Measurements from ENCODE around the gene SAA2.
"Not testable (repeated sequence)": the region's sequence is repeated elsewhere in the genome, so short reads cannot be mapped to it uniquely, and the experiment has no call there.

Gene SAA2

DNA sequence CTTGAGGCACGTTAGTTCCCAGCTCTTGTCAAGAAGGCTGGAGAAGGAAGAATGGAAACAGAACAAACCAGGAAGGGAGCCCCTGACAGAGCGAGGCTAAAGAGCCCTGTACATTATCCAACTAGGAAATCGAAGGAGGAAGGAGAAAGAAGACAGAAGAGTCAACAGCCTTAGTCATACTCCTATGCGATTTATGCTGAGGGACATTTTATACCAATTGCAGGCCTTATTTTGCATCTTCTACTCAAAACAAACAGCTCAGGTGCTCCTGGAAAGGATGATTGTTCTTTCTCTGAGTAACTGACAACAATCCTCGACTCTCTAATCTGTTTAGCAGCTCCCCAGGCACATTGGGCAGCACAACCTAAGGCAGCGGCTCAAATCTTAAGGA is 1.3 kb downstream of the SAA2 start:
- not testable (repeated sequence) for FAIRE-seq

DNA sequence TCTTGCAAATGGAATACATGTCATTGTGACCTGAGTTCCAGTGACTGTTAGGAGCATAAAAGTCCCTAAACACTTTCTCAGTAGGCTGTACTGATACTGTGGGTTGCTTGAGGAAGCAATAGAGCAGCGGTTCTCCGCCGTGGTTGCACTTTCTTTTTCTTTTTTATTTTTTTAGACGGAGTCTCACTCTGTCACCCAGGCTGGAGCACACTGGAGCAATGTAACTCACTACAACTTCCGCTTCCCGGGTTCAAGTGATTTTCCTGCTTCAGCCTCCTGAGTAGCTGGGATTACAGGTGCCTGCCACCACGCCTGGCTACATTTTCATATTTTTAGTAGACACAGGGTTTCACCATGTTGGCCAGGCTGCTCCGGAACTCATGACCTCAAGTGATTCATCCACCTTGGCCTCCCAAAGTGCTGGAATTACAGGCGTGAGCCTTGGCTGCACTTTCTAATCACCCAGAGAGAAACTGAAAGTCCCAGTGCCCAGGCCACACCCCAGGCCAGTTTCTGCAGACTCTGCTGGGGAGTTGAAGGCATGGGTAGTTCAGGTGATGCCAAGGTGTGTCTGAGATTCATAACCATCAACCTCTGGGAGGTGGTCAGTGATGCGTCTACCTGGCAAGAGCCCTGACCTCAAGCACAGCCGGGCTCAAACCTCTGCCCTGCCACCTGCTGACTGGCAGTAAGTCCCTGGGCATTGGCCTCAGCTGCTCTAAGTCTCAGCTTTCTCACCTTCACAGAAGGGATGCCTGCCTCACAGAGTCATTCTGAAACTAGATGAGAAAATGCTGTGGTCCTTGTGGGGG is 1.9 kb downstream of the SAA2 start:
- FAIRE-seq = not testable (repeated sequence)

DNA sequence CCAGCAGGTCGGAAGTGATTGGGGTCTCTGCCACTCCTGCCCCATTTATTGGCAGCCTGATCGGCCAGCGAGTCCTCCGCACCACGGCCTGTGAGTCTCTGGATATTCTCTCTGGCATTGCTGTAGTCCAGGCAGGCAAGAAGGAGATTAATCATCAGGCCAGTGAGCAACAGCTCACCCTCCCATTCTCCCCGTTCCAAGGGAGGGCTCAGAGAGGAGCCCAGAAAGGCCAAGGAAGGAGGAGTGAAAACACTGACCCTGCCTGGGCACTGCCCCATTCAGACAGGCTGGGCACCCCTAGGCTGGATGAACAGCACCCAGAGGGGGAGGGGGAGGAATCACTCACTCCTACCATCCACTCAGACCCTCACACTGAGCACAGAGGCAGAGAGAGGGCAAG is 3.1 kb downstream of the SAA2 start:
- no peak for FAIRE-seq

DNA sequence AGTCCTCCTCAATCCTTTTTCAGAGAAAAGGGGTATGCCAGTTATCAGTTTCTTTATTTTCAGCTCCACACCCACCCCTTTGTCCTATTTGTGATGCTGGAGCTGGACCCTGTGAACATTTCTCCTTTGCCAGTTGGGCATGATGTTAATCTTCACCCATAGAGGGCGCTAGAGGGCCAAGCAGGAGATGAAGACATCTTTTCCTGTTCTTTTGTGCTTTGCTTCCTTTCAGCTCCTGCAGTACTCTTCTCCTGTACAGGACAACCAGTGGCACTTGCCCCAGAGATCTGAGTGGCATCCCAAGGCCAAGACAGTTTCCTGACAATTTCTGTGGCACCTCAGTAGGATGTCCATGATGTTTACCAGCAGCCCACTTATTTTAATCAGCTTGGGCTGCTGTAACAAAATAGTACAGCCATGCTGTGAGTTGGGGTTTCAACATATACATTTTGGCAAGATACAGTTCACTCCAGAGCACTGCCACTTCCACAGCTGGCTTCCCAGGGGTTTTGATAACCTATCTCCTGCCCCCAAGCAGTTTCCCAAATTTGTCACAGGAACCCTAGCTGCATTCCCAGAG is 4.6 kb downstream of the SAA2 start:
- FAIRE-seq = no peak

DNA sequence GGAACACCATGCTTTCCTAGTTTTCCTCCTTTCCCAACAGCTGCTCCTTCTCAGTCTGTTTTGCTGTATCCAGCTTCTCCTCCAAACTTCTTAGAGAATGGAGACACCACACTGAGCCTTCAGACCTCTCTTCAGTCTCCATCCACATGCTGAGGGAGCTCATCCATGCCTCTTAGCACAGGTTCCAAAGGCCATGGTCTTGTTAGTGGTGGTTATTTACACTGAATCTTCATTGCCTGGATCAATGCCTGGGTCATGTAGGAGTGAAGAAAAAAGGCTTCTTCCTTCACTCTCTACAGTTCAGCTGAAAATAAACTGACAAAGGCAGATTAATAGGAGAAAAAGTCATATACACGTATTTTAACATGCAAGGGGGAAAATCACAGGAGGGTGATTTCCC is 8.8 kb downstream of the SAA2 start:
- FAIRE-seq = no peak

DNA sequence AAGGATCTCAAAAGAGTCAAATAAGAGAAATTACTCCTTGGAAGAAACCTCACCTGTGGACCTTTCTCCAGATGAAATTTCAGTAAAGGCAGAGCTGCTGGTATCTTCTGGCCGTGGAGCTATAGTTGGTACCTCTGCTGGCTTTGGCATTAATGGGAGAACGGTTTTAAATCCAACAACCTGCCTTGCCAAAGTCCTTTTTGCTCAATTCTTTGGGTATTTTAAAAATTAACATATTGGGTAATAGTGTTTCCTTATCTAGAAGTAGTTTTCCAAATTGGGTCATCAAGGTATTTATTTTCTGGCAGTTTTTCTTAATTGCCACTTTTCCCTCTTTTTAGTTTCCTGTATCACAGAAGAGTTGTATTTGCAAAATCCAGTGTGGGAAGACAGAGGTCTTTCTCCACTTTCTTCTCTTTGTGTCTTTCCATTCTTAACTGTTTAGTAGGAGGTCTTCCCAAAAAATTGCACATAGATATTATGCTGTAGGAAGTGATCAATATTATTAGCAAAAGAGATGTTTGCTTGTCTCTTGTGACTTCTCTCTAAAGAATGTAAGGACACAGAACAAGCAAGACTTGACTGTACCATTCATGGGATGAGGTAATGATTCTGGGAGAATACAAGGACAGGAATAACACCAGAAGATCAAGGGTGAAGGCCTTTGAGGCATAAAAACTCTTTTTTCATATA is 11.7 kb downstream of the SAA2 start, which contains the start of gene SAA4:
Gene SAA4, minus strand, starts transcription at position 139 of the 693 bp plus-strand sequence. CDS start 876 bp downstream, outside the sequence.
- no peak for FAIRE-seq

DNA sequence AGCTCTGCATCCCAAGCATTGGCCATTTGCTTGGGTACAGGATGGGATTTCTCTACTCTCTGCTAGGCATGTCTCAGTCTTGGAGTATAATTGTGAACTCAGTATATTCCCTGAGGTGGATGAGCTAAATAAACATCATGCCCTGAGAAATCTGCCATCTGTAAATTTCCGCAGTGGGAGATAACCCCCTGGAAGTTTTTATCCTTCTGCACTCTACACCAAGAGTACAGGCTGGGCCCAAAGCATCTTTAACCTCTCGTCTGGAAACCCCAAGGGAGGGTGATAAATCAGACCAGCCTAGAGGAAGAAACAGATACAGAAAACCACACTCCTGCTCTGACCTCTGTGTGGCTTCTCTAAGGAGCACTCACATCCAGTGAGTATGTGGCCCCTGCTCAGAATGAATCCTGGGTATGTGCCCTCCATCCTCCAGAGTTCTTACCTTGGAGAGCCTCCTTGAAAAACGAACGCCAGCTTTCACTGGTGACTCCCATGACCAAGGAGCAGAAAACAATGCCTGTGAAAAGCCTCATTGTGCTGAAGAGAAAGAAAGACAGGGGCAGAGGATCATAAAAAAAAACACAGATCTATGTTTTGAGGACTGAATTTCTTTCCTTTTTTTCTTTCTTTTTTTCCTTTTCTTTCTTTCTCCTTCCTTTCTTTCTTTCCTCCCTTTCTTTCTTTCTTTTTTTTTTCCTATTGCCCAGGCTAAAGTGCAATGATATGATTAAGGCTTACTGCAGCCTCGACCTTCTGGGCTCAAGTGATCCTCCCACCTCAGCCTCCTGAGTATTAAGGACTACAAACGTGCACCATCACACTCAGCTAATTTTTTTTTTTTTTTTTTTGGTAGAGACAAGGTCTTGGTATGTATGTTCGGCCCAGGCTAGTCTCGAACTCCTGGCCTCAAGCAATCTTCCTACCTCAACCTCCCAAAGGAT is 12.8 kb downstream of the SAA2 start:
- no peak for FAIRE-seq

DNA sequence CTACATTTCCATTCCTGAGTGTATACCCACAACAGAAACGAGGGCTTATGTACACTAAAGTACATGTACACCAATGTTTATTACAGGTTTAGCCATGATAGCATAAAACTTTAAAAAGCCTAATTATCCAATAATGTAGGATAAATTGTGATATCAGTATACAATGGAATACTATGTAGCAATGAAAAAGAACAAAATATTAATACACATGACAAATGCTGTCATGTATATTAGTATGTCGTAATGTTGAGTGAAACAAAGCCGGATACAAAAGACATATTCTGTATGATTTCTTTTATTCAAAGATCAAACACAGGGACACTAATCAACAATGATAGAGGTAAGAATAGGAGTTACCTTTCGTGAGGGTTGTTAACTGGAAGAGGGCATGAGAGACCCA is 14.6 kb downstream of the SAA2 start:
- no peak for FAIRE-seq

DNA sequence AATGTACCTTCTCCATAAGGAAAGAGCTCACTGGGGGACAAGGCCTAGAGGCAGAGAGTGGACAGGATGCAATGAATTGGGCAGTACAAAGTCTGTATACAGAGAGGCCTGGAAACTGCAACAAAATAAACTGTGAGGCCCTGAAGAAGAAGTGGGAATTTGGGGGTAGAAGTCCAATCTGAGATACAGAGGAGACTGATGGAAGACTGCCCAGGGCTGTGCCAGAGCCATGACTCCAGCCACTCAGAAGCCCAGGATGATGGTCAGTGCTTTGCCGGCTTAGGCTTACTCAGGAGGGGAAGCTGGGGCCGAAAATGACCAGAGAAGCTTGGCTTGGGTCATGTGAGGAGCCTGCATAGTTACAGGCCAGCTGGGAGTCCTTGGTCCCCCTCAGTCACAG is 17.6 kb downstream of the SAA2 start:
- FAIRE-seq = no peak

DNA sequence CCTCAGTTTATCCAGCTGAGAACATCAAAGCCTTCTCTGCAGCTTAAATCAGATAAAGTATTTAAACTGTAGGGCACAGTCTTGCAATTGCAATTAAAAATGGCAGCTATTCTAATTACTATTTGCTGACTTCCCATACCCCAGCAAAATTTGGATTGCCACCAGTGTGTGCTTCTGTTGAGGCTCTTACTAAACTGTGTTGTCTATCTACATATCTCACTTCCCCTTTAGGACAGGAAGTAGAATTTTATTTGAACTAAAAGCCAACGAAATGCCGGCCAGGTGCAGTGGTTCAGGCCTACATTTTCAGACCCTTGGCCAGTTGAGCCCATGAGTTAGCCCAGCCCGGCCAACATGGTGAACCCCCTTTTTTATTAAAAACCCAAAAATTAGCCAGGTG is 19.0 kb downstream of the SAA2 start:
- no peak for FAIRE-seq

DNA sequence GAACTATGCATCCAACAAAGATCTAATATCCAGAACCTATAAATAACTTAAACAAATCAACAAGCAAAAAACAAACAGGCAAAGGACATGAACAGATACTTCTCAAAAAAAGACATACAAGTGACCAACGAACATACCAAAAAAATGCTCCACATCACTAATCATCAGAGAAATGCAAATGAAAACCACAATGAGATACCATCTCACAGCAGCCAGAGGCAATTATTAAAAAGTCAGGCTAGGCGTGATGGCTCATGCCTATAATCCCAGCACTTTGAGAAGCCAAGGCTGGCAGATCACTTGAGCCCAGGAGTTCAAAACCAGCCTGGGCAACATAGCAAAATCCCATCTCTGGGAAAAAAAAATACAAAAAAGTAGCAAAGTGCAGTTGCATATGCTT is 22.6 kb downstream of the SAA2 start:
- no peak for FAIRE-seq

DNA sequence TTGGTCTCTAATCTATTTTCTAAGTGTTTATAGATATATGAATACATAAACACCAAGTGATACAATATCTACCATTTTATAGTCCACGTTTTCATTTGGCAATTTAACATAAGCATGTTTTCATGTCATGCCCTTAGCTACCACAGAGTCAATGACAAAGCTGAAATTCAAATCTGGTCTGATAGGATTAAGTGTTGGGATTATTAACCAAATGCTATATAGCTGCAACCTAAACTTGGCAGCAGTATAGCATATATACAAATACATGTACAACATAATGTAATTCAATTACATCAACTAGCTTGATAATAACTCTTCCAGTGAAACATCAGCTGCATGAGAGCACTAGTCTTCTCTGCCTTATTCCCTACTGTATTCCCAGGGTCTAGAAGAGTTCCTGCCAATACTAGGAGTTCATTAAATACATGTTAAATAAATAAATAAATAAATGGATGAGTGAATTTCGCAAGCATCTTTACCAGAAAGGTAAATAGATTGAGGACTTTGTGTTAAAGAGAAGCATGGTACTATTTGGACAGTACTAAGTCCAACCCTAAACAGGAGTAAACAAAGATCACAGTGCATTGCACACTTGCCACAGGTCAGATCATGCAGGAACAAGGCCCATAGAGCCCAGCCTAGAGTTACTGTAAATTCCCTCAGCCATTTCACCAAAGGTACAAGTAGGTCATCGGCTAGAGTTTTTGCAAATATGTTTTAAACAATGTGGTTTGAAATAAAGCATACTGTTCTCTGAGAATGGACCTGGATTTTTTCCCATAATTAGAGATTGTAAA is 24.7 kb downstream of the SAA2 start:
- no peak for FAIRE-seq

DNA sequence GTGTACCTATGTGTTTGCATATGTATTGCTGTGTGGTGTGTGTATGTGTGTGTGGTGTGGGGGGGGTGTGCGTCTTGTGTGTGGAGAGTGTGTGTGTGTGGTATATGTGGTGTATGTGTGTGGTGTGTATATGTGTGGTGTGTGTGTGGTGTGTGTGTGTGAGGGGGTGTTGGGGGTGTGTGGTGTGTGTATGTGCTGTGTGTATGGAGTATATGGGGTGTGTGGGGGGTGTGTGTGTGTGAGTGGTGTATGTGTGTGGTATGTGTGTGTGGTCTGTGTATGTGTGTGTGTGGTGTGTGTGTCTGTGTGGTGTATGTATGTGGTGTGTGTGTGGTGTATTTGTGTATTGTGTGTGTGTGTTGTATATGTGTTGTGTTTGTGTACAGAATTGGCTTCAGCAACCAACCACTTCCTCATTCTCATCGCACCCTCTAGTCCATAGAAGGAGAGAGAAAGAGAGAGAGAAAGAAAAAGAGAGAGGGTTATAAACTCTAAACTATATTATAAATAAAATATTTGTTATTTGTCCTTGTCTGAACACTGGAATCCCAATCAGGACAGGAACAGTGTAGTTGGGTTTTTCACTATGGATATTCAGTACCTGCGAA is 25.6 kb downstream of the SAA2 start:
- FAIRE-seq = no peak

DNA sequence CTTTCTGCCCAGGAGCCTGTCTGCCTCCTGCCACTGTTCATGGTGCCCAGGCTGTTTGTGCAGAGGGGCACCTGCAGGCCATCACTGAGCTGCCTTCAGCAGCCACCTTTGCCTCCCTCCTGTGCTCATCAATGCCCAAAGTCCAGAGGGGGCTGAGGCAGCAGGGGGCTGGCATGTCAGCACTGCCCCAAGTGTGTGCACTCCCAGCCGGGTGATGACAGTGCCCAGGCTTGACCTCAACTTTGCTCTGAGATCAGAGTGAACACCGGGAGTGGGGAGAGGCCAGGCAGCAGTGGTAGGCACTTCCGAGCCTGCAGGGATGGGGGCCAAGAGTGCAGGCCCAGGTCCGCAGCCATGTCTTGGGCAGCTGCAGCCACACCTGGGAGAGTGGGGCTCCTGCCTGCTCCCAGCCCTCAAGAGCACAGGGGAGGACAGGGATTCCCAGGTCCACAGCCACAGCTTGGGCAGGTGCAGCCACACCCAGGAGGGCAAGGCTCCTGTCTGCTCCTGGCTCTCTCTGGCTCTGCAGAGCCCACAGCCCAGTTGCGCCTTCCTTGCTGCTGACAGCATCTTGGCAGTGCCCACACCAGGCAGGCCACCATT is 27.1 kb downstream of the SAA2 start:
- FAIRE-seq = no peak

DNA sequence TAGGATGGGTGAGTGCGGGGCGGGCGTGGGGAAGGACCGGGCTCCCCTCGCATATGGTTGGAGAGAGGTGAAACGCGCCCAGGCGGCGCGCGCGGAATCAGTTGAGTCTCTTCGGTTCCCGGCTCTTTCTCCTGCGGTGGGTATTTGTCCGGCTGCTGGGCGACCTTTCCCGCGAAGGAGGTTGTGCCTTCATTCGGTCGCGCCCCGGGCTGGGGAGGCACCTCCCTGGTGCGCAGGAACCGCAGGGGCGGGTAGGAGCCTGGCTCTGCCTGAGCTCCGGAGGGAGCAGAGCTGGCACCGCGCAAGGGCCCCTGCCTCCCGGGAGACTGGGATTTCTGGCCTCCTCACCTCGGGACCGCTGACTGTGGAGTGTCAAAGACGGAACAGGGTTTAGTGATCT is 39.4 kb downstream of the SAA2 start:
- FAIRE-seq = no peak

DNA sequence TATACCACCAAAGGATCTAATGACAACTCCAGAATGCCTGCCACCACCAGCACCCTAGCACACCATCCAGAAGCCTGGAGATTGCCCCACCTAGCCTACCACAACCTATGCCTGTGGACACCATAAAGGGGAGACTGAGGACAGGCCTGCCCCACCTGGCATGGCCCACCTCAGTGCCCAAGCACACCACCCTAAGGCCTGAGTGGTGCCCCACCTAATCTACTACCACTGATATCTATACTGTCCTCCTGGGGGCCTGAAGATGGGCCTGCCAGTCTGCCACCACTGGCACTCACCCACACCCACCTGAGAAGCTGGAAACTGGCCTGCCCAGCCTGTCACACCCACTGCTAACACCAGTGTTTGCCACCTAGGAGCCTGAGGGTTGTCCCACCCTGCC is 43.7 kb downstream of the SAA2 start:
- no peak for FAIRE-seq

DNA sequence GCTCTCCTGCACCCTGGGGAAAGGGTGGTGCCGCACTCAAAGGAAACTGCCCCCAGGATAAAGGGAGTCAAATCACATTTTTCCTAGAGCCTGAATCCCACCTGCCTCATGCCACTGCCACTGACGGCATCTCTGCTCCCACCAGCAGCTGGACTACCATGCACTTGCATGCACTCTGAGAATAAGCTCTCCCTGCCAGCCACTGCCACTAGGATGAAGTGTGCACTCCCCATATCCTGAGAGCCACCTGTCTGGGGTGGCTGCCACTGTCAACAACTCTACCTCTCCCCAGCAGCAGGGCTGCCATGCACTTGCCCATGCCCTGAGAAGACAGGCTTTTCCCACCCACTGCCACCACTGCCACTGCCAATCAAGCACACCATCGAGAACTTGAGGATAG is 44.2 kb downstream of the SAA2 start:
- no peak for FAIRE-seq

DNA sequence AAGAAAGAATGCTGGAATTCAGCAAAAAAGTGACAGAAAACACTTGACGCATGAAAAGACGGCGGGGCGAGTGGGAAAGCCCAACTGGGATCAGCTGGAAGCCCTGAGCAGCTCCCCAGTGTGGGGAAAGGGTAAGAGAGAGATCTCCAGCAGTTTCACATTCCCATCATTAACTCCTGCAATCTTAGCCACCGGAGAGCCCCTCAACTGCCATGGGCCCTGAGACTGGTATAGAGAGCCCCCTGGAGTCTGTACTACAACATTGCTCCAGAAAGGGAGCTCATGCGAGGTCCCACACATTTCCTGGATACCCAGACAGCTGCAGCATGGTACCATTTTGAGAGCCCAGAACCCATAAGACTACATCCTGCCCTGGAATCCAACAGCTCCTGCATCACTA is 44.7 kb downstream of the SAA2 start:
- no peak for FAIRE-seq

DNA sequence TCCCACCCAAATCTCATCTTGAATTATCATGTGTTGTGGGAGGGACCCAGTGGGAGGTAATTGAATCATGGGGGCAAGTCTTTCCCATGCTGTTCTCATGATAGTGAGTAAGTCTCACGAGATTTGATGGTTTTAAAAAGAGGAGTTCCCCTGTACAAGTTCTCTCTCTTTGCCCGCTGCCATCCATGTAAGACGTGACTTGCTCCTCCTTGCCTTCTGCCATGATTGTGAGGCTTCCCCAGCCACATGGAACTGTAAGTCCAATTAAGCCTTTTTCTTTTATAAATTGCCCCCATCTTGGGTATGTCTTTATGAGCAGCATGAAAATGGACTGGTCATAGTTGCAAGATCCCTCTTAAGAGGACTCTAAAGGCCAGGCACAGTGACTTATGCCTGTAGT is 50.7 kb downstream of the SAA2 start:
- FAIRE-seq = not testable (repeated sequence)

DNA sequence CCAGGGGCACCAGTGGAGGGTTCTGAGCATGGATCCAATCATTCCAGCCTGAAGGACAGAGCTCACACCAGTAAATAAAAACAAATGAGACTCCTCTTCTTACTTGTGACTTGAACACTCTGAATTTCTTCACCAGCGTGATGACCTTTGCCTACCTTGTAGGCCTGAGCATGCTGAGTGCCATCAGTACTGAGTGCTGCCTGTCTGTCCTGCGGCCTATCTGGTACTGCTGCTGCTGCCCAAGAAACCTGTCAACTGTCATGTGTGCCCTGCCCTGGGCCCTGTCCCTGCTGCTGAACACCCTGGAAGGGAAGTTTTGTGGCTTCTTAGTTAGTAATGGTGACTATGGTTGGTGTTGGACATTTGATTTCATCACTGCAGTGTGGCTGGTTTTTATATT is 51.9 kb downstream of the SAA2 start:
- no peak for FAIRE-seq
